Fibroblast of lung (primary cell): Measurements from ENCODE around the gene STAM2. TPM values are rescaled to one million over a fixed set of nuclear protein-coding genes. Genes with fewer than 3 reads are reported as not detected.

Experiments
- DNase-seq, 2 donors: peaks; one replicate each; pipeline versions ENCODE4 v3.0.0 to v3.0.0-alpha.2; 2010; ENCODE audit warnings: low read depth in 2 of 2
- H2AFZ ChIP-seq: 2 replicates; pipeline ENCODE4 v1.5.1; 2012; ENCODE audit warnings: low read length, control low read depth, inconsistent platforms
- H3K27ac ChIP-seq: 2 replicates; pipeline ENCODE4 v1.5.1; 2011; ENCODE audit warnings: low read length, control low read depth; ENCODE audit not compliant: insufficient read depth
- H3K27me3 ChIP-seq: 2 replicates; pipeline ENCODE4 v1.5.1; 2011; ENCODE audit warnings: mild to moderate bottlenecking, low read length; ENCODE audit not compliant: control insufficient read depth, insufficient read depth
- H3K36me3 ChIP-seq: 2 replicates; pipeline ENCODE4 v1.5.1; 2011; ENCODE audit warnings: low read length; ENCODE audit not compliant: control insufficient read depth, insufficient read depth
- H3K4me1 ChIP-seq: 2 replicates; pipeline ENCODE4 v1.5.1; 2011; ENCODE audit warnings: low read length; ENCODE audit not compliant: control insufficient read depth, insufficient read depth; ENCODE audit errors: extremely low read depth
- H3K4me2 ChIP-seq: 2 replicates; pipeline ENCODE4 v1.5.1; 2011; ENCODE audit warnings: low read length, control low read depth; ENCODE audit not compliant: insufficient read depth; ENCODE audit errors: extremely low read depth
- H3K4me3 ChIP-seq, 4 experiments: fragments of 200-600 bp in 1 of 4; sonication (generic) in 1 of 4; replicated peaks in 1 of 4; 2 replicates each; pipeline ENCODE4 v1.5.1; 2011 to 2016; ENCODE audit warnings: low read length in 4 of 4, low read depth in 3 of 4, mild to moderate bottlenecking in 3 of 4, control low read depth in 2 of 4, inconsistent platforms in 1 of 4, mixed read lengths in 1 of 4; ENCODE audit not compliant: insufficient read depth in 1 of 4; ENCODE audit errors: control extremely low read depth in 1 of 4
- H3K79me2 ChIP-seq: 2 replicates; pipeline ENCODE4 v1.5.1; 2012; ENCODE audit warnings: mild to moderate bottlenecking, low read length, inconsistent platforms; ENCODE audit not compliant: control insufficient read depth, insufficient read depth
- H3K9ac ChIP-seq: 2 replicates; pipeline ENCODE4 v1.5.1; 2011; ENCODE audit warnings: mild to moderate bottlenecking, low read length, control low read depth; ENCODE audit not compliant: insufficient read depth
- H3K9me3 ChIP-seq: 2 replicates; pipeline ENCODE4 v1.5.1; 2012; ENCODE audit warnings: low read depth, low read length; ENCODE audit not compliant: control insufficient read depth, insufficient read depth
- H4K20me1 ChIP-seq: 2 replicates; pipeline ENCODE4 v1.5.1; 2011; ENCODE audit warnings: low read length; ENCODE audit not compliant: control insufficient read depth, insufficient read depth; ENCODE audit errors: extremely low read depth
- EZH2 ChIP-seq: IDR thresholded peaks from 2 replicates; pipeline ENCODE4 v1.5.1; 2012; ENCODE audit warnings: low read length, control low read depth, mild to moderate bottlenecking; ENCODE audit errors: missing control alignments
- polyA plus RNA-seq, 2 donors: library from polyadenylated mRNA; depleted of rRNA in 1 of 2; stranded (reverse) in 1 of 2; unstranded in 1 of 2; fragments of >200 nt; gene quantifications; 2 replicates each; pipeline ENCODE4 v1.2.1, GENCODE V29; 2011 to 2012; ENCODE audit warnings: missing spikeins in 1 of 2
- total RNA-seq: library from RNA; depleted of rRNA; stranded (reverse); fragments of >200 nt; gene quantifications from 2 replicates; pipeline ENCODE4 v1.2.1, GENCODE V29; 2014
- TF ChIP-seq, protein P1 (sequence below), 2 donors: IDR thresholded peaks in 1 of 2; conservative IDR thresholded peaks in 1 of 2; 1 replicate in 1 of 2; 2 replicates in 1 of 2; pipeline ENCODE4 v1.5.1; 2011 to 2012; ENCODE audit warnings: low read length in 2 of 2, control low read depth in 1 of 2, inconsistent platforms in 1 of 2, low read depth in 1 of 2, mild to moderate bottlenecking in 1 of 2

STAM2 gene
- total and polyA plus RNA-seq, 2 donors (not counting 1 experiment from before 2014, with no cell fraction given): 43.3 to 44.2 TPM

DNA sequence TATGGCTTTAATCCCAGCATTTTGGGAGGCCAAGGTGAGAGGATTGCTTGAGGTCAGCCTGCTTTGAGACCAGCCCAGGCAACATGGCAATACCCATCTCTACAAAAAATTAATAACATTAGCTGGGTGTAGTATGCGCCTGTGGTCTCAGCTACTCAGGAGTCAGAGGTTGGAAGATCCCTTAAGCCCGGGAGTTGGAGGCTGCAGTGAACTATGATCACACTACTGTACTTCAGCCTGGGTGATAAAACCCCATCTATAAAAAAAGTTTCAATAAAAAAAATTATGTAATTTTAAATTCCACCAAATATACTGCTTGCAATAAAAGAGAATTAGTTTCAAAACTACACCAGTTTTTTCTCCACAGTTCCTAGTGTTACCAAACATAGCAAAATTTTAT, 53.4 kb downstream of the STAM2 start:
- Histone ChIP-seq H3K79me2 (no peaks in the 10 kb centered on the region), H3K9me3 (no peaks in the 10 kb centered on the region), H4K20me1 (no peaks in the 10 kb centered on the region), H2AFZ (no peak overlapping the region), H3K9ac (no peak overlapping the region), H3K4me1 (no peaks in the 10 kb centered on the region), H3K4me2 (no peak overlapping the region), H3K27ac (no peak overlapping the region), H3K36me3 (no peaks in the 10 kb centered on the region), H3K4me3 (no peak overlapping the region), H3K27me3 (no peaks in the 10 kb centered on the region)
- no peak for TF ChIP-seq EZH2
- TF ChIP-seq, protein P1, sequence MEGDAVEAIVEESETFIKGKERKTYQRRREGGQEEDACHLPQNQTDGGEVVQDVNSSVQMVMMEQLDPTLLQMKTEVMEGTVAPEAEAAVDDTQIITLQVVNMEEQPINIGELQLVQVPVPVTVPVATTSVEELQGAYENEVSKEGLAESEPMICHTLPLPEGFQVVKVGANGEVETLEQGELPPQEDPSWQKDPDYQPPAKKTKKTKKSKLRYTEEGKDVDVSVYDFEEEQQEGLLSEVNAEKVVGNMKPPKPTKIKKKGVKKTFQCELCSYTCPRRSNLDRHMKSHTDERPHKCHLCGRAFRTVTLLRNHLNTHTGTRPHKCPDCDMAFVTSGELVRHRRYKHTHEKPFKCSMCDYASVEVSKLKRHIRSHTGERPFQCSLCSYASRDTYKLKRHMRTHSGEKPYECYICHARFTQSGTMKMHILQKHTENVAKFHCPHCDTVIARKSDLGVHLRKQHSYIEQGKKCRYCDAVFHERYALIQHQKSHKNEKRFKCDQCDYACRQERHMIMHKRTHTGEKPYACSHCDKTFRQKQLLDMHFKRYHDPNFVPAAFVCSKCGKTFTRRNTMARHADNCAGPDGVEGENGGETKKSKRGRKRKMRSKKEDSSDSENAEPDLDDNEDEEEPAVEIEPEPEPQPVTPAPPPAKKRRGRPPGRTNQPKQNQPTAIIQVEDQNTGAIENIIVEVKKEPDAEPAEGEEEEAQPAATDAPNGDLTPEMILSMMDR (conservative IDR thresholded peaks at IDR 0.05 in 1 of 2, IDR thresholded peaks at IDR 0.05 in 1 of 2; ENCODE audit: low read depth in 1 of 2, low read length in 2 of 2): no peak
- DNase-seq: no peak

DNA sequence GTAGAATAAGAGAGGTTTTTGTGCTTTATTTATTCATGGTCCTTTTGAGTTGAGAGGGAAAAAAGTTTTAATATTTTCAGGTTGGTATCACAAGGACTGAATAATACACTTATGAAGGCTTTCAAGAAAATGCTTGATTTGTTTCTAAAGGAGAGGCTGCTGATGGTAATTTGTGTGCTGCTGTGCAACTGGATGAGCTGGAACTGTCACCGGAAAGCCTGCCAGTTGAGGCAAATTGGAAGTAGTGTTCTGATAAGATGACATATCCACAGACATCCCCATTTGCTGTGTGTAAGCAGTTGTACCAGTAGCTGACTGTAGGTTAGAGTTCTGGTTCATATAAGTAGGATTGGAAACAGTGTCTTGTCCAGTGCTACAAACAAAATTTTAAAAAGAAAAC, 55.1 kb downstream of the STAM2 start:
- no peak for TF ChIP-seq EZH2
- TF ChIP-seq, protein P1 (conservative IDR thresholded peaks at IDR 0.05 in 1 of 2, IDR thresholded peaks at IDR 0.05 in 1 of 2; ENCODE audit: low read depth in 1 of 2, low read length in 2 of 2): no peak
- Histone ChIP-seq H3K36me3 (no peaks in the 10 kb centered on the region), H3K4me1 (no peaks in the 10 kb centered on the region), H3K9me3 (no peaks in the 10 kb centered on the region), H3K9ac (no peak overlapping the region), H3K27ac (no peak overlapping the region), H4K20me1 (no peaks in the 10 kb centered on the region), H2AFZ (no peak overlapping the region), H3K4me2 (no peak overlapping the region), H3K79me2 (no peaks in the 10 kb centered on the region), H3K4me3 (no peak overlapping the region), H3K27me3 (no peaks in the 10 kb centered on the region)
- DNase-seq: no peak

DNA sequence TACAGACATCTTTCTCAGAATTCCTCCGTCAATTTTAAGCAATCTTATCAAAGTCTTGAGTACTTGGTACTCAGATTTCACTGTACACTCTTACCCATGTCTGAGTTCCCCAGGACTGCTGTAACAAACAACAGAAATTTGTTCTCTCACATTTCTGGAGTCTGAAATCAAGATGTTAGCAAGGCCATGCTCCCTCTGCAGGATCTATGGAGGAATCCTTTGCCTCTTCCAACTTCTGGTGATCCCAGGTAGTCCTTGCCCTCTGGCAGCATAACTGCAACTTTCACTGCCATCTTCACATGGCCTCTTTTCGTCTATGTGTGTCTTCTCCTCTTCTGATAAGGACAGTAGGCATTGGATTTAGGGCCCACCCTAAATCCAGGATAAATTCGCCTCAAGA, 59.6 kb downstream of the STAM2 start:
- H3K4me2 ChIP-seq: no peak overlapping the region
- no peak for TF ChIP-seq EZH2
- TF ChIP-seq, protein P1 (conservative IDR thresholded peaks at IDR 0.05 in 1 of 2, IDR thresholded peaks at IDR 0.05 in 1 of 2; ENCODE audit: low read depth in 1 of 2, low read length in 2 of 2): peak in 1 of 2 donors; percentile 21
- H4K20me1 ChIP-seq: no peaks in the 10 kb centered on the region
- no peak overlapping the region for H3K4me3 ChIP-seq
- H3K9ac ChIP-seq: no peak overlapping the region
- no peak for DNase-seq
- H3K4me1 ChIP-seq: no peaks in the 10 kb centered on the region
- H3K9me3 ChIP-seq: no peaks in the 10 kb centered on the region
- H3K79me2 ChIP-seq: no peaks in the 10 kb centered on the region
- H2AFZ ChIP-seq: no peak overlapping the region
- no peaks in the 10 kb centered on the region for H3K27me3 ChIP-seq
- H3K36me3 ChIP-seq: no peaks in the 10 kb centered on the region
- H3K27ac ChIP-seq: no peak overlapping the region
